GM12892 (cell line): ENCODE data around the gene MPRIP.

Experiments used
- POLR2A ChIP-seq: IDR thresholded peaks from 2 replicates; pipeline ENCODE4 v1.6.1; 2011; ENCODE audit warnings: low read depth, low read length, control low read depth
- POLR2AphosphoS5 ChIP-seq: IDR thresholded peaks from 2 replicates; pipeline ENCODE4 v1.6.1; 2011; ENCODE audit warnings: low read depth, low read length, control low read depth

GRCh38 chr17:16999931-17000625 lies 42.2 kb upstream of the MPRIP start:
- TF ChIP-seq POLR2AphosphoS5 (no peak), POLR2A (no peak)
